AG04450 (cell line): Measurements from ENCODE around the gene KRTAP2-4. TPM values are rescaled to one million over a fixed set of nuclear protein-coding genes. Genes with fewer than 3 reads are reported as not detected.
"Not testable (repeated sequence)": the region's sequence is repeated elsewhere in the genome, so short reads cannot be mapped to it uniquely, and the experiment has no call there.

ENCODE experiments used
- CTCF ChIA-PET: fragments of 300-600, 350-600 bp; formaldehyde crosslinking; extraction: SDS; loops from one replicate; lab custom pipeline; 2022; ENCODE audit warnings: antibody characterized with exemption, inconsistent platforms; lab: Charles Lee
- POLR2A ChIA-PET: fragments of 350-600 bp; formaldehyde crosslinking; extraction: SDS; loops from one replicate; lab custom pipeline; 2021; ENCODE audit warnings: antibody characterized with exemption, inconsistent platforms; lab: Yijun Ruan, JAX
- DNase-seq: peaks from one replicate; pipeline ENCODE4 v3.0.0-alpha.2; 2011; ENCODE audit warnings: low read depth, low spot score
- H3K27ac ChIP-seq: one replicate; pipeline ENCODE4 v1.5.1; 2012; ENCODE audit warnings: low read depth, low read length, control low read depth
- H3K27me3 ChIP-seq: one replicate; pipeline ENCODE4 v1.6.0; 2012; ENCODE audit warnings: low read length; ENCODE audit not compliant: control insufficient read depth, insufficient read depth
- H3K4me3 ChIP-seq: 2 replicates; pipeline ENCODE4 v1.5.1; 2011; ENCODE audit warnings: mild to moderate bottlenecking, low read depth, low read length, control low read depth
- H3K9me3 ChIP-seq: 2 replicates; pipeline ENCODE4 v1.5.1; 2012; ENCODE audit warnings: low read length; ENCODE audit not compliant: control insufficient read depth, insufficient read depth
- polyA plus RNA-seq: library from polyadenylated mRNA; depleted of rRNA; stranded (reverse); fragments of >200 nt; gene quantifications from 2 replicates; pipeline ENCODE4 v1.2.3, GENCODE V29; 2011
- TF ChIP-seq, protein P1 (sequence below): IDR thresholded peaks from 2 replicates; pipeline ENCODE4 v1.5.1; 2011; ENCODE audit warnings: low read depth, low read length, control low read depth, inconsistent platforms

Gene KRTAP2-4
- polyA plus RNA-seq, 1 experiment: not detected

DNA sequence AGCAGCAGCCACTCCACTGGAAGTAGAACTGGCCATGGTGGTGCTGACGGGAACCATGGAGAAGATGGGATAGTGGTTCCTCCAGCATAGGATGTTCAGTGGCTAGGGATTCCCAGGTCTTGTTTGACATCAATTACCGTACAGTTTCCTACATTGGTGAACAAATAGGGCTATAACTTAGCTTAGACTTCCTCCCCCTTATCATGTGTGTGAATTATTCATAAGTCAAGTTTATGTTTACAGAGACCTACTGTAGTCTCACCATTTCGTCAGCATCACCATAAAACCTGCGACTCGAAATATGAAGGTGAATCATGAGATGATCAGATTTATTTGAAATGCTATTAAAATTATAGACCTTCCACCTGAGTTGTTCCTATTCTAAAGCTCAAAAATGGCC lies 6.9 kb downstream of the KRTAP2-4 start:
- no peak overlapping the region for H3K4me3 ChIP-seq
- no peaks in the 10 kb centered on the region for H3K27me3 ChIP-seq
- no peak for DNase-seq
- ChIA-PET CTCF (interaction anchor here (0.6 to 0.7 kb wide), 3 partner anchors 30 to 272 kb away, joined by 3 to 8 read pairs (median 3); no protein-coding TSS in a partner anchor), POLR2A (interaction anchor here (0.6 to 1.8 kb wide), 6 partner anchors 32 to 490 kb away, joined by 3 to 11 read pairs (median 4); partner anchors contain the start of gene KRTAP1-5)
- H3K9me3 ChIP-seq: no peaks in the 10 kb centered on the region
- TF ChIP-seq, protein P1, sequence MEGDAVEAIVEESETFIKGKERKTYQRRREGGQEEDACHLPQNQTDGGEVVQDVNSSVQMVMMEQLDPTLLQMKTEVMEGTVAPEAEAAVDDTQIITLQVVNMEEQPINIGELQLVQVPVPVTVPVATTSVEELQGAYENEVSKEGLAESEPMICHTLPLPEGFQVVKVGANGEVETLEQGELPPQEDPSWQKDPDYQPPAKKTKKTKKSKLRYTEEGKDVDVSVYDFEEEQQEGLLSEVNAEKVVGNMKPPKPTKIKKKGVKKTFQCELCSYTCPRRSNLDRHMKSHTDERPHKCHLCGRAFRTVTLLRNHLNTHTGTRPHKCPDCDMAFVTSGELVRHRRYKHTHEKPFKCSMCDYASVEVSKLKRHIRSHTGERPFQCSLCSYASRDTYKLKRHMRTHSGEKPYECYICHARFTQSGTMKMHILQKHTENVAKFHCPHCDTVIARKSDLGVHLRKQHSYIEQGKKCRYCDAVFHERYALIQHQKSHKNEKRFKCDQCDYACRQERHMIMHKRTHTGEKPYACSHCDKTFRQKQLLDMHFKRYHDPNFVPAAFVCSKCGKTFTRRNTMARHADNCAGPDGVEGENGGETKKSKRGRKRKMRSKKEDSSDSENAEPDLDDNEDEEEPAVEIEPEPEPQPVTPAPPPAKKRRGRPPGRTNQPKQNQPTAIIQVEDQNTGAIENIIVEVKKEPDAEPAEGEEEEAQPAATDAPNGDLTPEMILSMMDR: no peak
- H3K27ac ChIP-seq: peak overlapping the region; percentile 49

DNA sequence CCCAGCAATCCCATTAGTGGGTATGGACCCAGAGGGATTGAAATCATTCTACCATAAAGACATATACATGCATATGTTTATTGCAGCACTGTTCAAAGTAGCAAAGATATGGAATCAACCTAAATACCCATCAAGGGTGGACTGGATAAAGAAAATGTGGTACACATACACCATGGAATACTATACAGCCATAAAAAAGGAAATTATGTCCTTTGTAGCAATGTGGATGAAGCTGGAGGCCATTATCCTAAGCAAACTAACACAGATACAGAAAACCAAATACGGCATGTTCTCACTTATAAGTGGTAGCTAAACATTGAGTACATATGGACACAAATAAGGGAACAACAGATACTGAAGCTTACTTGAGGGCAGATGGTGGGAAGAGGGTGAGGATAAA lies 8.1 kb downstream of the KRTAP2-4 start:
- Histone ChIP-seq H3K9me3 (no peaks in the 10 kb centered on the region), H3K27ac (no peak overlapping the region), H3K27me3 (no peaks in the 10 kb centered on the region), H3K4me3 (no peak overlapping the region)
- ChIA-PET CTCF (no interaction called here), POLR2A (no interaction called here)
- no peak for DNase-seq
- TF ChIP-seq, protein P1: no peak

DNA sequence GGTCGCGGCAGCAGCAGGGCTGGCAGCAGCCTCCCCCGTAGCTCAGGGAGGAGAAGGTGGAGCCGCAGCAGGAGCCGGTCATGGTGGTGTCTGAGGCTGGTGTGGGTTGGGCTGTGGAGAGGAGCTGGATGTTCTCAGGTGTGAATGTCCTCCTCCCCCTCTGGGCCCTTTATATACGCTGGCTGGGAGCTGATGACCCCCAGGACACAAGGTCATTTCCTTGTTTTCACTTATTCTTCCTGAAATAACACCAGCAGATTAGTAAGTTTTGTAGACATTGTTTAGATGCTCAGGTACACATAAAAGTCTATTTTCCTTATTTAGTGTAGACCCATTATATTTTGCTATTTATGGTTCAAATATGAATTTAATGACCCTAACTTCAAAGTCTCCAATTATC lies 10.5 kb downstream of the KRTAP2-4 start, which contains the start of gene KRTAP2-2:
TSS of gene KRTAP2-2 (minus strand) at position 101 of the 400 bp plus-strand sequence. CDS start at position 82, 19 bp downstream.
- H3K4me3 ChIP-seq, H3K27me3 ChIP-seq, DNase-seq, POLR2A ChIA-PET, H3K27ac ChIP-seq, H3K9me3 ChIP-seq: not testable (repeated sequence)
- CTCF ChIA-PET: interaction anchor here (1.3 kb wide), 1 partner anchor 273 kb away, joined by 3 read pairs; no protein-coding TSS in a partner anchor

DNA sequence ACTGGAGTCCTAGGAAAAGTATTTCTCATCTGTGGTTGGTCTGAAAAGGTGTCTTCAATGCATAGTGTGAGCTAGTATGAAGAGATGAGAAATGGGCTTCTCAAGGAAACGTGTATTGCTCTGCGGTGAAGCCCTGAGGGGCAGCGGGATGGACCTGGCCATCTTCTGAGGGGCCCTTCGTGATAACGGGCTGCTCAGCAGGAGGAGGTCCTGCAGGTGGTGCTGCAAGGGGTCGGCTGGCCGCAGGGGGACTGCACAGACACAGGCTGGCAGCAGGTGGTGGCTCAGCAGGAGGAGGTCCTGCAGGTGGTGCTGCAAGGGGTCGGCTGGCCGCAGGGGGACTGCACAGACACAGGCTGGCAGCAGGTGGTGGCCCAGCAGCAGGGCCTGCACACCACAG lies 11.1 kb downstream of the KRTAP2-4 start:
- H3K4me3 ChIP-seq, CTCF ChIA-PET, POLR2A ChIA-PET, DNase-seq, H3K27me3 ChIP-seq, H3K27ac ChIP-seq, H3K9me3 ChIP-seq: not testable (repeated sequence)

DNA sequence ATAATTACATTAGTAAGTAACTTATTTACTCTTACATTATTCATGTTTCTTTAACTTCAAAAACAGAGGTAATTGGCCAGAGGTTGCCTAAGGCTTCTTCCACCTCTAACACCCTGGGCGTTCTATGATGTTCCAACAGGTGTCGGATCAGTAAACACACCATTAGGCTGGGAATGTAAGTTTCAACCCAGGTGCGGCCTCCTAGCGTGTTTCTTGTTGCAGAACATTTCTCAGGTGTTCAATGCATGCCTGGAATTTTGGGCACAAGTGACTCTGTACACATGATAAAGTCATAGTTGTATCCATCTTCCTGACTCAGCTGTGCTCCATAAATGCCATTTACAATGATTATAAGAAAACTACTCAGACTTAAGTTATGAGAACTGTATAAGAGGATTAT lies 11.7 kb downstream of the KRTAP2-4 start:
- ChIA-PET POLR2A (no interaction called here), CTCF (no interaction called here)
- TF ChIP-seq, protein P1: no peak
- Histone ChIP-seq H3K27me3 (no peaks in the 10 kb centered on the region), H3K27ac (no peak overlapping the region), H3K9me3 (no peaks in the 10 kb centered on the region), H3K4me3 (no peak overlapping the region)
- no peak for DNase-seq

DNA sequence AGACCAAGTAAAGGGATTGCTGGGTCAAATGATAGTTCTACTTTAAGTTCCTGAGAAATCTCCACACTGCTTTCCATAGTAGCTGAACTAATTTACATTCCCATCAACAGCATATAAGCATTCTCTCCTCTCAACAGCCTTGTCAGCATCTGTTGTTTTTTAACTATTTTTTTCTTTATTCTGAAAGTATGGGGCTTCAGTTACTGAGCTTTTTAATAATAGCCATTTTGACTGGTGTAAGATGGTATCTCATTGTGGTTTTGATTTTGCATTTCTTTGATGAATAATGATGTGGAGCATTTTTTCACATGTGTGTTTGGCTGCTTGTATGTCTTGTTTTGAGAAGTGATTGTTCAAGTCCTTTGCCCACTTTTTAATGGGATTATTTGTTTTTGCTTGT lies 13.1 kb downstream of the KRTAP2-4 start:
- H3K27ac ChIP-seq: no peak overlapping the region
- ChIA-PET CTCF (no interaction called here), POLR2A (no interaction called here)
- no peak overlapping the region for H3K4me3 ChIP-seq
- no peaks in the 10 kb centered on the region for H3K27me3 ChIP-seq
- DNase-seq: no peak
- TF ChIP-seq, protein P1: no peak
- H3K9me3 ChIP-seq: no peaks in the 10 kb centered on the region
